Kidney tubule cell (primary cell): ENCODE data around the gene HDAC10.

Experiments
- DNase-seq: peaks from one replicate; pipeline ENCODE4 v3.0.0-alpha.2; 2018; ENCODE audit warnings: low spot score

The HDAC10 gene

GRCh38 chr22:50269970-50270665, 19.1 kb upstream of the HDAC10 start, which contains the start of gene MAPK11:
TSS of gene MAPK11 (minus strand) at chr22:50270380. CDS start at chr22:50270292, 88 bp downstream.
- DNase-seq, result peak; percentile 63

GRCh38 chr22:50269573-50269969, 18.5 kb upstream of the HDAC10 start:
- DNase-seq, result no peak

- no peak for DNase-seq
Observed at GRCh38 chr22:50268655-50269113, 17.6 kb upstream of the HDAC10 start.

GRCh38 chr22:50267591-50268390, 16.7 kb upstream of the HDAC10 start:
- DNase-seq, result peak; percentile 58

GRCh38 chr22:50266994-50267393, 15.9 kb upstream of the HDAC10 start:
- DNase-seq, result no peak

- DNase-seq, result no peak
Observed at GRCh38 chr22:50264946-50265669, 14.0 kb upstream of the HDAC10 start.

GRCh38 chr22:50264104-50264745, 13.2 kb upstream of the HDAC10 start:
- DNase-seq, result no peak

GRCh38 chr22:50262973-50263617, 12.0 kb upstream of the HDAC10 start:
- DNase-seq, result no peak

GRCh38 chr22:50262460-50262911, 11.4 kb upstream of the HDAC10 start:
- peak; percentile 63 for DNase-seq

- DNase-seq, result peak; percentile 39
Observed at GRCh38 chr22:50261615-50262459, 10.8 kb upstream of the HDAC10 start, which contains the start of gene MAPK12. TSS of gene MAPK12 (minus strand) at chr22:50261683. CDS start at chr22:50261509, 174 bp downstream.

- peak; percentile 62 for DNase-seq
Observed at GRCh38 chr22:50260801-50261614, 9.9 kb upstream of the HDAC10 start.

- no peak for DNase-seq
Observed at GRCh38 chr22:50260434-50260800, 9.4 kb upstream of the HDAC10 start.

GRCh38 chr22:50259302-50259701, 8.2 kb upstream of the HDAC10 start:
- no peak for DNase-seq

- no peak for DNase-seq
Observed at GRCh38 chr22:50258361-50259292, 7.6 kb upstream of the HDAC10 start.

- DNase-seq, result no peak
Observed at GRCh38 chr22:50257451-50258360, 6.6 kb upstream of the HDAC10 start.

GRCh38 chr22:50257041-50257440, 6.0 kb upstream of the HDAC10 start:
- no peak for DNase-seq

GRCh38 chr22:50256258-50256862, 5.3 kb upstream of the HDAC10 start:
- DNase-seq, result no peak
